ENCODE results near the gene BNIPL.

- TF ChIP-seq CTCF (IDR thresholded peaks at IDR 0.05; ENCODE audit: control extremely low read depth in 1 of 3, insufficient read depth in 1 of 3, low read depth in 1 of 3, low read length in 3 of 3) (no peak), SP1 (IDR thresholded peaks at IDR 0.05; ENCODE audit: low read depth, low read length) (no peak), RAD21 (IDR thresholded peaks at IDR 0.05 in 1 of 2, conservative IDR thresholded peaks at IDR 0.05 in 1 of 2; ENCODE audit: low read depth in 2 of 2, low read length in 2 of 2) (no peak), BCL11A (IDR thresholded peaks at IDR 0.05; ENCODE audit: low read depth in 2 of 2, low read length in 2 of 2) (no peak), CHD1 (IDR thresholded peaks at IDR 0.05; ENCODE audit: low read depth, low read length) (no peak), EP300 (IDR thresholded peaks at IDR 0.05; ENCODE audit: borderline replicate concordance in 1 of 2, low read depth in 2 of 2, low read length in 2 of 2) (no peak), TAF1 (IDR thresholded peaks at IDR 0.05; ENCODE audit: low read depth, low read length) (no peak), CBX5 (IDR thresholded peaks at IDR 0.05; ENCODE audit: low read depth, low read length) (no peak), TEAD4 (IDR thresholded peaks at IDR 0.05; ENCODE audit: low read depth, low read length) (no peak), POLR2A (IDR thresholded peaks at IDR 0.05; ENCODE audit: control extremely low read depth in 1 of 2, low read depth in 2 of 2, low read length in 2 of 2) (no peak), SP4 (IDR thresholded peaks at IDR 0.05; ENCODE audit: low read length) (no peak), CHD2 (IDR thresholded peaks at IDR 0.05; ENCODE audit: low read length) (no peak), KDM1A (IDR thresholded peaks at IDR 0.05; ENCODE audit: borderline replicate concordance, low read length) (no peak), ZNF274 (IDR thresholded peaks at IDR 0.05; ENCODE audit: borderline replicate concordance, extremely low read depth, low read length) (no peak)
Observed at GRCh38 chr1:151005729-151006319, 30.6 kb upstream of the BNIPL start.

Measured in H1 (cell line).